ENCODE data around the gene BMPER.

DNA sequence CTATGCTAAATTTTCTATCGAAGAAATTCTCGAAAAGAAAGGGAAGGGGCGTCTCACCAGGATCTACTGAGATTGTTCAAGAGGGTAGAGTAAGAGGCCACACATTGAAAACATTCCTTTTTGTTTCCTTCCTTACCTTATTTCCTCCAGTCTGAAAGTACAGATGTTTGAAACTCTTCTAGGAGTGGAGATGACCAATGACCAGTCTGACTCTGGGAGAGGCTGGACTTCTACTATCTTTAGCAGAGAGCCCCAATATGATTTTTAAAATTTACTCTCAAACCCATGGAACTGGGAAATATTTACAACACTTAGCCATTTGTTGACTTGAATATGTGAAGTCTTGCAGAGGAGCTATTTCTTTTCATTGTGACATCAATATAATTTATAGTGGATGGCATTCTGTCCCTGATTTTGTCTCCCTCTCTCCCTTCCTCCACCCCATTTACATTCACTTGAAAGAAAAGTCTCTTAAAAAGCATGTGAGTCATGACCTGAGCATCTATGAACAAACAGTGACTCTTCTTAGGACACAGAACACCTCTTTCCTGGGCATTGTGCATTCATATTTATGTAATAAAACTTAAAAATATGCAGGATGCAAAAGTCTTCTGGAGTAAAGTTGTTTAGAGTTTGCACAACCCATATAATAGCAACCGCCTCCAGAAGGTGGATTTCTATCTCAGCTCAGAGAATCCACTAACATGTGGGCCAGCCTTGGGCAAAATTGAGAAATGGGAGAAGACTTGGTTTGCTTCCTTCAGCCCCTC lies 31.2 kb upstream of the BMPER start:
- TF ChIP-seq EP300 (IDR thresholded peaks at IDR 0.05) (no peak), POLR2AphosphoS5 (IDR thresholded peaks at IDR 0.05) (no peak)
- TF ChIP-seq, protein P1, sequence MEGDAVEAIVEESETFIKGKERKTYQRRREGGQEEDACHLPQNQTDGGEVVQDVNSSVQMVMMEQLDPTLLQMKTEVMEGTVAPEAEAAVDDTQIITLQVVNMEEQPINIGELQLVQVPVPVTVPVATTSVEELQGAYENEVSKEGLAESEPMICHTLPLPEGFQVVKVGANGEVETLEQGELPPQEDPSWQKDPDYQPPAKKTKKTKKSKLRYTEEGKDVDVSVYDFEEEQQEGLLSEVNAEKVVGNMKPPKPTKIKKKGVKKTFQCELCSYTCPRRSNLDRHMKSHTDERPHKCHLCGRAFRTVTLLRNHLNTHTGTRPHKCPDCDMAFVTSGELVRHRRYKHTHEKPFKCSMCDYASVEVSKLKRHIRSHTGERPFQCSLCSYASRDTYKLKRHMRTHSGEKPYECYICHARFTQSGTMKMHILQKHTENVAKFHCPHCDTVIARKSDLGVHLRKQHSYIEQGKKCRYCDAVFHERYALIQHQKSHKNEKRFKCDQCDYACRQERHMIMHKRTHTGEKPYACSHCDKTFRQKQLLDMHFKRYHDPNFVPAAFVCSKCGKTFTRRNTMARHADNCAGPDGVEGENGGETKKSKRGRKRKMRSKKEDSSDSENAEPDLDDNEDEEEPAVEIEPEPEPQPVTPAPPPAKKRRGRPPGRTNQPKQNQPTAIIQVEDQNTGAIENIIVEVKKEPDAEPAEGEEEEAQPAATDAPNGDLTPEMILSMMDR (IDR thresholded peaks at IDR 0.05), result no peak

Data from upper lobe of left lung (tissue), 4 donors.